C4-2B (cell line): ENCODE measurements around the gene STYK1.

Experiments used
- H3K27ac ChIP-seq: fragments of 450-650 bp; 2 replicates; pipeline ENCODE4 v1.5.1; 2017
- ZFX ChIP-seq: fragments of 450-650 bp; IDR thresholded peaks from 2 replicates; pipeline ENCODE4 v1.6.1; 2017
- TF ChIP-seq, protein P1 (sequence below): fragments of 450-650 bp; conservative IDR thresholded peaks from 2 replicates; pipeline ENCODE4 v1.5.1; 2017; ENCODE audit warnings: mild to moderate bottlenecking

Gene STYK1

GRCh38 chr12:10705655-10706054 lies 31.8 kb upstream of the STYK1 start:
- H3K27ac ChIP-seq, result no peak overlapping the region
- no peak for TF ChIP-seq ZFX
- TF ChIP-seq, protein P1, sequence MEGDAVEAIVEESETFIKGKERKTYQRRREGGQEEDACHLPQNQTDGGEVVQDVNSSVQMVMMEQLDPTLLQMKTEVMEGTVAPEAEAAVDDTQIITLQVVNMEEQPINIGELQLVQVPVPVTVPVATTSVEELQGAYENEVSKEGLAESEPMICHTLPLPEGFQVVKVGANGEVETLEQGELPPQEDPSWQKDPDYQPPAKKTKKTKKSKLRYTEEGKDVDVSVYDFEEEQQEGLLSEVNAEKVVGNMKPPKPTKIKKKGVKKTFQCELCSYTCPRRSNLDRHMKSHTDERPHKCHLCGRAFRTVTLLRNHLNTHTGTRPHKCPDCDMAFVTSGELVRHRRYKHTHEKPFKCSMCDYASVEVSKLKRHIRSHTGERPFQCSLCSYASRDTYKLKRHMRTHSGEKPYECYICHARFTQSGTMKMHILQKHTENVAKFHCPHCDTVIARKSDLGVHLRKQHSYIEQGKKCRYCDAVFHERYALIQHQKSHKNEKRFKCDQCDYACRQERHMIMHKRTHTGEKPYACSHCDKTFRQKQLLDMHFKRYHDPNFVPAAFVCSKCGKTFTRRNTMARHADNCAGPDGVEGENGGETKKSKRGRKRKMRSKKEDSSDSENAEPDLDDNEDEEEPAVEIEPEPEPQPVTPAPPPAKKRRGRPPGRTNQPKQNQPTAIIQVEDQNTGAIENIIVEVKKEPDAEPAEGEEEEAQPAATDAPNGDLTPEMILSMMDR, result no peak

- TF ChIP-seq, protein P1, result no peak
- no peak for TF ChIP-seq ZFX
- no peak overlapping the region for H3K27ac ChIP-seq
Measured at GRCh38 chr12:10701843-10702242, 28.0 kb upstream of the STYK1 start.

DNA sequence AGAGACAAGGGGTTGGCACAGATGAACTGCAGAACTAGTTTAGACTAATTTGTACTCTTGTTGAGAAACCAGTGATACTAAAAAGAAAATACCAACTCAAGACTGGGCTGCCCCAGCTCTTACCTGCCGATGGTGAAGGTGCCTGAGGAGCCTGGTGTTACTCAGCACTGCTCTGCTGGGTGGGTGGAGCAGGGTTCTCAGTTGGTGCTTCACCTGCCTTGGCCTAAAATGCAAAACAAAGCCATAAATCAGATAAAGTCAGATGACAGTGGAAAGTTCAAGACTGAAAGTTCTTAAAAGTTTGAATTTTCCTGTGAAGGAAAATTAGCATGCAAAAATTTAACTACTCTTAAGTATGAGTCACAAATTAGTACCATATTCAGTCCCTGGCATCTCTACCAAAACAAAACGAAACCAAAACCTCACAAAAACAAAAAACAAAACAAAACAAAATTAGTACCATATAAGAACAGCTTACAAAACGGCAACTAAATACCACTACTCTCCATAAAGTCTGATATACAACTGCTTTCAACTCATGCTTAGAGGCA lies 27.4 kb upstream of the STYK1 start:
- TF ChIP-seq, protein P1, result no peak
- TF ChIP-seq ZFX, result no peak
- no peak overlapping the region for H3K27ac ChIP-seq

- H3K27ac ChIP-seq, result no peak overlapping the region
- TF ChIP-seq, protein P1, result no peak
- no peak for TF ChIP-seq ZFX
Measured at GRCh38 chr12:10700581-10700980, 26.7 kb upstream of the STYK1 start.

- H3K27ac ChIP-seq, result no peak overlapping the region
- TF ChIP-seq, protein P1, result no peak
- no peak for TF ChIP-seq ZFX
Measured at GRCh38 chr12:10697862-10698261, 24.0 kb upstream of the STYK1 start.

- H3K27ac ChIP-seq, result no peak overlapping the region
- TF ChIP-seq, protein P1, result no peak
- no peak for TF ChIP-seq ZFX
Measured at GRCh38 chr12:10697156-10697555, 23.3 kb upstream of the STYK1 start.

- no peak overlapping the region for H3K27ac ChIP-seq
- TF ChIP-seq, protein P1, result no peak
- no peak for TF ChIP-seq ZFX
Measured at GRCh38 chr12:10690906-10691305, 17.1 kb upstream of the STYK1 start.
